ENCODE measurements around the gene RNF144A.

Gene RNF144A

DNA sequence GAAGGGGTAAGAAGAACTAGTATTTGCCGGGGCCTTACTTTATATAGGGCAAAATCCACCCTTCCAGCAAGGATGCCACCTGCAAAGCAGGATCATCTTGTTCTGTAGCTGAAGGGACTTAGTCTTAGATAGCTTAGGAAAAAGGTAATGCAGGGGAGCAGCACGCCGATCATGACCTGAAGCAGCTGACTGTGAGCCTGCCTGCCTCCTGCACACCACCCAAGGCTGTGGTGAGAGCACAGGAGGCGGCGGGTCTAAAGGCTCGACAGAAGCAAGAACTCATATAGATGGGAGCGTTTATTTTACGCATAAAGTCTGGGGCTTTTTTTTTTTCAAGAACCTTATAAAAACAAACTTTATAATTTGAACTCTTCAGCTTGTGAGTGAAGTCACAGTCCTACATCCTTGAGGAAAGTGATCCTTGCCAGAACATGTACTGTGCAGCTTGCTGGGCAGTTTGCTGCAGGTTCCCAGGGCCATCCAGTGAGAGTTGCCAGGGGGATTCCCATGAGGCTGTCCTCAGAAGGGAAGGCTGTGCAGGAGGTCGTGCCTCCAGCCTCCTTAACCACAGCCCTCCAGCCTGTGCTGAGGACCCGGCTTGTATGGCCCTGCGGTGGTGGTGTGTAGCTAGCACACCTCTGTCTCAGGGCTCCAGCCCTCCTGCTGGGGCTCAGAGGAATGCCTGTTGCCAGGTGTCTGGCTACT, 92.1 kb downstream of the RNF144A start:
- DNase-seq = no peak

DNA sequence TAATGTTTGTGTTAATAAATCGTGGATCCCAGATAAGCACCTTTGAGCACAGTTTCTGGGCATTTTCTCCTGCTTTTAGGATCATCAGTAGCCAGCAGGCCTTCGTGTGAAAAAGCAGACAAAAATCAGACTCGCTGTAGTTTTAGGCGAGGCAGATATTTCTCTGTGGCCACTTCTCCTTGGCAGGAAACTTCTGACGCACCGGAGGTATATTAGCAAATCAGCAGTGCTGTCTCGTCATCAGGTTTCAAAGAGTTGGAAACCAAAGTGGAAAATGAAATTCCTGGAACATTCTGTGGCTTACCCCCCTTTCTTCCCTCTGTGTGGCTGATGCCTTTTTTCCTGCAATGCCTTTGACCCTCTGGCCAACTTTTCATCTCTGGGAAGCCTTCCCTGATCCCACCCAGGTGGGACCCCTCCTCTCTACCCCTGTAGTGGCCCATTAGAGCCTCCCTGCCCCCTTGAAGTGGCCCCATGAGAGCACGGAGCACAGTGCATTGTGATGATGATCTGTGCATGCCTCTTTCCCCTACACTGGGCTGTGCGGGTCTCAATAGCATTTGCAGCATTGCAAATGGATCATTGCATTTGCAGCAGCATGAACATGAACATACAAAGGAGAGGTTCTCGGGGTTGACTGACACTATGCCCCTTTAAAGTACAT, 93.3 kb downstream of the RNF144A start:
- DNase-seq = no peak

DNA sequence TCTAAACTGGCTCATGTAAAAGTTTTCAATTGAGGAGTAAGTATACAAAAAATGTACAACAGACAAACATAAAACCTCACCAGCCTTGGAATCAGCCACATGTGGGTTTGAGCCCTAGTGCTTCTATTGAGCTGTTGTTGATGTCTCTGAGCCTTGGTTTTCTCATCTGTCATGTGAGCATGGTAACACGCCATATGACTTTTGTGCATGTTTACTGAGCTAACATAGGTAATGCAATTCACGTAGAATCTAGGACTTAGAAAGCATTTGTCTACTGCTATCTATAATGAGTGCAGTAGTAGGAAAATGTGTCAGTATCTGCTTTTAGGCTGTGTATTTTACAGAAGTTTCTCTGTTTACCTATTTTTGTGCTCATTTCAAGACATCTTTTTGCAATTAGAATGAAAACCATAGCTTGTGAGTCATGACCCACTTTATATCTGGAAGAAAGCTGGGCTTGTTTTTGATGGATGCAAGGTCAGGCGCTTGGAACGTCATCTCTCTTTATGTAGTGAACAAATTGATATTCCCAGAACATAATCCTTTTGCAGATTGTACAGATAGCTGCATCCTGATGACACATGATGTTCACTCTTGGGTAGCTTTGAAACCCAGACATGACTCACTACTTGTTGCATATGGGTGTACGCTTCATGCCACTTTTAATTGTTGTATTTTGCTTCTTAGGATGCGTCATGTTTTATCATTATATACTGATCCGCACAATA, 94.3 kb downstream of the RNF144A start:
- no peak for DNase-seq

DNA sequence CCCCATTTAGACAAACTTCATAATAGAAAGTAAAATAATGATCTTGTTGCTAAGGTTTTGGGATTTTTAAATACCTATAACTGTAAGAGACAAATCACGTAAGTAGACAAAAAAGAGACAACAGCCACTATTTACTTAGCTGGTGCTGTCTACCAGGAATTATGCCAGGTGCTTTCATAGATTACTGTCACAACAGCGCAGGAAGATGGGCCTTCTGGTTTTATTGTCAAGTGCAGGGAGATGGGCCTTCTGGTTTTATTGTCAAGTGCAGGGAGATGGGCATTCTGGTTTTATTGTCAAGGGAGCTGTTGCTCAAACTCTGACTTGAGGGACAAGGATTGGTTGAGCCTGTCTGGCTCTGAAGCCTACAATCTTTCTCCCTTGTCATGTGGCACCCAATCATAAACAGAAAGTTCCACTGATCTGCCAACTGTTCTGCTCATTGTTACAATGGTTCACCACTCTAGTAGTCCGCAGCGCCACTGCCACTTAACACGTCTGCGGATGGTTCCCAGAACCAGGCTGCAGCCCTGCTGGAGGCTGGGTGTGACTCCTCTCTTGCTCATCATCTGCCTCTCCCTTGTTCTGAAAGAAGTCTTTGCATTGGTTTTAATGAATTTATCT, 95.0 kb downstream of the RNF144A start:
- DNase-seq = no peak

DNA sequence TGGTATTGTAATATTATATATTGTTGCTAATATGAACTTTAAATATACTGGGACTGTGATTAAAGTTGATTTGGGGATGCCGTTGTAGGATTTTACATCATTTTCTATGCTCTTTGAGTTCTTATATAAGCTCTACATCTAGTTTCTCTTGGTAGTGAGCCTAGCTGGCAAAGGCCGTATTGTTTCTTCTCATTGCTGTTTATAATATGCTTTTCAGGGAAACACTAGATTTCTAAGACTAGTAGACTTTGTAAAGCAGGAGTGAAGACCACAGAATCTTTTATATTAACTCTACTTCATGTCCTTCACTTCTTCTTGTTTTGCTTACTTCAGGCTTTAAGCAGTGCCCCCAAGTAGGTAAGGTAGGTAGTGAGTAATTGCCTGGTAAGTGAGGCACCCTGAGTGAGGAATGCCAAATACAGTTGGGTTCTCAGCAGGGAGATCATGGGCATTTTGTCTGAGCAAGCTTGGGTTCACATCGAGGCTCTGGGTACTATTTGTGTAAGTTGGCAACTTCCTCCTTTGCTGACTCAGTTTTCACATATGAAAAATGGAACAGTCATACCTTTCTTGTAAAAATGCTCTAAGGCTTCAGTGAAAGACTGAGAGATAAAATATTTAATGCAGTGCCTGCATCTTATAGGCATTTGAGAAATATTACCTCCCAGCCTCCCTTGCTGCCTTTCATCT, 96.4 kb downstream of the RNF144A start:
- DNase-seq = no peak

DNA sequence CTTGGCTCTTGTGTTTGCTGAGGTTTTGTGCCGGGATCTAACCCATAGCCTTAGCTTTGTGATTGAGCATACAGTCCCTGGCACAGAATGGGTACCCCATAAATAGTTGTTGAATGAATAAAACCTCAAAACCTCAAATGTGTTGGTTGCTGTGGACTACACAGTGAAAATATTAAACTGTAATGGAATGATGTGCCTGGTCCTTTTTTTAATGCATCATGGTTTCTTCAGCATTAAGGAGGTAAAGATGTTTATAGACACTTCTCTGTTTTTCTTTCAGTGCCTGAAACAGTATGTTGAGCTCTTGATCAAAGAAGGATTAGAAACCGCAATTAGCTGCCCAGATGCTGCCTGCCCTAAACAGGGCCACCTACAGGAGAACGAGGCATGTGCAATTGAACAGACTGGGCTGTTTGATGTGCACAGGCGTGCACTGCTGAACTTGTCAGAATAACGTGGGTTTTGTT, 97.0 kb downstream of the RNF144A start:
- no peak for DNase-seq

DNA sequence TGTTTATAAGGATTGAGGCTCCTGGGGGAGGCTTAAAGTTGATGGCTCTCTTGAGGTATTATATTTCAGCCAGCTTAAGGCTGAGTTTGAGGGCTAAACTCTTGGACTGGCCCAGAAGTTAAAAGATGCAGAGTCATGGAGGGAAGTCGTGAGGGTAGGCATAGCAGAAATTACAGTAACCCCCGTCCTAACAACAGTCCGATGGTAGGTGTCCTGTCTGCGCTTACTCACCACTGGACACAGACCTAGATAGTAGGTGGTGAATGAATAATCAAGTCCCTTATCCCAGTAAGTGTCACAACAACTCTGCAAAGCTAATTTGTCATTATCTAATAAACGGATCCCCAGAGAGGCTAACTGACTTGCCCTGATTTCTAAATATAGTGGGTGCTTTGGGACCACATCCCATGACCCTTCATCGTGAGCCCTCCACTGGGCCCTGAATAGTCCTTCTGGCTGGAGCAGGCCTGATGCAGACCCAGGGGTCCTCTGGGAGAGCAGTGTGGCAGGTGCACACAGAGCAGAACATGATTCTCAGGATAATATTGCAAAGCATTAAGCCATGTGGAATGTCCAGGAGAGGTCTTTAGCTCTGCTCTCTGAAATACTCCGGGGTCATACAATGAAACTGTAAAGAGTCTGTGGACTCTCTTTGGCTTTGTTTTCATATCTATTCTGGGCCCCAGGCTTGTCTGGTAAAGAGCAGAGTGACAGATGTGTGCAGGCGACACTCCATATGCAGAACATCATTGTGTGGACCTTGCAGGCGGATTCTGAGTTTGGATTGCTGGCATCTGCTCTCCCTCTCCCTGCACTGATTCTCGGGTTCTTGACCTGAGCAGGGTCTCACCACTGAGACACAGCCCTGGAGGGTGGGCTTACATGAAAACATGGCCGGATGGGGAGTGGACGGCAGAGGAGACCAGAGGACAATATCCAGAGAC, 98.1 kb downstream of the RNF144A start:
- DNase-seq = no peak

DNA sequence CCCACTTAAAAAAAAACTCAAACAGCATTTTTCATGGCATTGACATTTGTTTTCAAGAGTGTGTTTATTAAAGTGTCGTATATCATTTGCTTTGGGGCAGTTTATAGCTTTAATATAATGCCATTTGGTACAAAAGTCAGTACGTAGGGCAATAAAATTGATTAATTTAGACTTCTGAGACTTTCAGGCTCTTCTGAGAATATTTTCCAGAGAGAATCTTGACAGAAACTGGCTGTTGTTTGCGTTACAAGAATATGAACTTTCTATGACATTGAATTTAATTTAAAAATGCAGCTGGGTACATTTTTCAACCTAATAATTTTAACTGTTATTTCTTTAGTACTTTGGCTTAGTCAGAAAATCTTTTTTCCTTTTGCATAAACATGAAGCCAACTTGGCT, 98.9 kb downstream of the RNF144A start:
- DNase-seq = no peak

DNA sequence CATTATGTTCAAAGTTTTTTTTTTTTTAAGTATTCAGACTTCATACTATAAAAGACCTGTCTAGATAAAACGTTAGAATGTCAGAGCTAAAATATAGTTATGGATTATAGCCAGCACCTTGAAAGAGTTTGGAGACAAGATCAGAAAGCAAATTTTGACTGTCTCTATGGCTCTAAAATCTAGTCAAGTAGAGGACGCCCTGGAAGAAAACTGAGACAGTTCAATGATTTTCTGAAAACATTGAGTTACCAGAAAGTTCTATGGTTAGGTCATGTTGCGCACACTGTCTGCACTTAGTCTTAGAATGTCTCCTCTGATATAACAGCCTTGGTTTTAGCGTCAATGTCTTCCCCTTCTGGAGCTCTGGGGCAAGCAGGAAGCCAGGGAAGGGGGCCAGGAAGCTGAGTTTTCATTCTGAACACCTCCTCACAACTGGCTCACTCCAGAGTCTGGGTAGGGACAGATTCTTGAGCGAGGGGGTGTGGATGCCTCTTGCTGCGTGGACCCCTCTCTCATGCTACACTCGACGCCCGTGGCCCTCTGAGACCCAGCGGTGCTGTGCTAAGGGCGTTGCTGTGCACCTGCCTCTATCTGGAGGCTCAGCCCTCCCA, 99.5 kb downstream of the RNF144A start:
- DNase-seq = no peak

DNA sequence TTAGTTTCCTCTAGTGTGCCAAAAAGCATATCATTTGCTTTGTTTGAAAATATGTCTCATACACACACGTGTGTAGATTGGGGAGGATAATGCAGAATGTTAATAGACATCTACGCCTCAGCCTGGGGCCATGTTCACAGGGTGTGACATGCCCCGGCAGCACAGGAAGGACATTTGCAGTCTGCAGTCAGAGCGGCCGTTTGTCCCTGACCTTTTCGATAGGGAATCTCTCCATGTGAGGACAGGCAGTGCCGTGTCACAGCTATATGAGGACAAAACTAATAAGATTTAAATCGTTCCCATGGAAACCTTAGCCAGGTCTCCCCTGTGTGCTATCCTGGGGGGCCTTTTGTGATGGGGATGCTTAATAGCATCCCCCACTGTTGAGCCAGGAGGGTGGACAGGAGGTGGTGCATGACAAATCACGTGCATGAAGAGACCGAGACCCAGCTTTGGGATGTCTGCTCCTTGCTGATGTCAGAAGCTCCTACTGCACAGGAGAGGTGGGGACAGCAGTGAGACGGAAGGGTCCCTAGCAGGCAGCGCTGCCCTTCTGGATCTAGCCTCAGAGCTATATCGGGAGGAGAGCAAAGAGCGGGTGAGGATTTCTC, 100.6 kb downstream of the RNF144A start:
- DNase-seq = no peak

DNA sequence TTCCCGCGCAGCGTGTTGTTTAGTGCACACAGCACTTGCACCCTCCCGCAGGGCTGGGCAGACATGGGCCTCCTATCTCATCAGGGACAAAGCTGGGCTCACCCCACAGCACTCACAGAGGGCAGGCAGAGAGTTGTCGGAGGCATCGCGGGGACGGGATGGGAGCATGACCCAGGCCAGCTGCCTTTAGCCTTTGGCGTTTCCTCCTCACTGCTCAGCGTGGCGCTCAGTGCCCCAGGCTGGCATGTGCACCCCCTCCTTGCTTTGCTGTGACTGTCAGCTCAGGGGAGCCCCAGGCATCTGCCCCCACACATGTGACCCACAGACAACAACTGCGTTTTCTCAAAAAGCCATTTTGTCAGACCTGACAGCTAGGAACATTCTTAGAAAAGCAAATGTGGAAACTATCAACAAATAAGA, 101.1 kb downstream of the RNF144A start:
- no peak for DNase-seq

DNA sequence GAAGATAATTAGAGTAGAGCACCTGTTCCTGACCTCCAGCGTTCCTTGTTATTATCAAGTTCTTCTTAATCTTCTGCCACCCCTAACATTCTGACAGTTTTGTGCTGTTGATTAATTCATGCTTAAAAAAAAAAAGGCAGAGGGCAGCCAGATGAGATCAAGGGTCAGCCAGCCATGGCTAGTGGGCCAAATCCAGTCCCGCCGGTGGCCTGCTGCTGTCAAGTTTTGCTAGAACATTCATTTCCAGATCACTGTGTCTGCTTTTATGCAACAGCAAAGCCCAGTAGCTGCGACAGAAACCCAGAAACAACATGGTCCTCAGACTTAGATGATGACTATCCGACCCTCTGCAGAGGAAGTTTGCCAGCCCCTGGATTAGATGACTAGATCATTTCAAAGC, 101.6 kb downstream of the RNF144A start:
- DNase-seq = no peak

DNA sequence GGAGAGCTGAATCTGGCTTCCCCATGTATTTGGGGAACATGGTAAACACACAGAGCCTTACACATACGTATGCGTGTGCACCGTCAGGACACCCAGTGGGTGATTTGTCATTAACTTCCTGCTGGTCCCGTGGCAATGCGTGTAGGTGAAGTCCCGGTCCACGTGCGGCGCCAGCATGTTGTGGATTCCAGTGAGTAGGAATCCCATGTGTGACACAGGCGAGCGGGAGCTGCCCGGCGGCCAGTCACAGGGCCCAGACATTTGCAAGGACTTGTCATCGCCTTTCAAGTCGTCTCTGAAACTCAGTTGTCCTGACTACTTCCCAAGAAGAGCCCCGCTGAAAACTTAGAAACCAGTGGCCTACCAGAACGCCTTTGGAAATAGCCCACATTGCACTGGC, 102.0 kb downstream of the RNF144A start:
- no peak for DNase-seq

DNA sequence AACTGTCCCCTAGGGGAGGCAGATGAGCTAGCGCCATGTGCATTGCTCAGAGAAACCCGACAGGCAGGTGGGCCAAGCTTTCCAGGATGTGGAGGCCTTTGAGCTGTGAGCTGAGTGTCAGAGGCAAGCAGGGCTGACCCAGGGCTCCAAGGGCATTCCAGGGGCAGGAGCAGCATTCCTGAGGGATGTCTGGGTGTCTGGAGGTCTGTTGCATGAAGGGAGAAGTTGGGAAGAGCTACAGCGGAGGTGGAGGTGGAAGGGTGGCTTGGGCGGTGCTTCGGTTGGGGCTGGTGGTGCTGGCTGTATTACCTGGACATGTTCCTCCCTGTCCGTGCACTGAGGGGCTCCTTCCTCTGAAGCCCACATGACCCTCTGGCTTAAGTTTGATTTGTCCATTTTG, 102.8 kb downstream of the RNF144A start:
- DNase-seq = no peak

DNA sequence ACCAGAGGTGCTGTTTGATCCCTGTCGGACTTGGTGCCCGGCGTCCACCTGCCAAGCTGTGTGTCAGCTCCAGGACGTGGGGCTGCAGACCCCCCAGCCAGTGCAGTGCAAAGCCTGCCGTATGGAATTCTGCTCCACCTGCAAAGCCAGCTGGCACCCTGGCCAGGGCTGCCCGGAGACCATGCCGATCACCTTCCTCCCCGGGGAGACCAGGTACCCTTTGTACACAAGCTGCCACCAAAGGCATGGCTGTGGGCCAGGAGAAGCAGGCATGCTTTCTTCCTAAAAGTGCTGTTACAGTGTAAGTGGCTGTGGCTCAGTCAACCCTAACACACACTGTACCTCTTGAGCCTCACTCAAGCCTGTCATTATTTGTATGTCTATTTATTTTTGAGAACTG, 103.3 kb downstream of the RNF144A start:
- no peak for DNase-seq

DNA sequence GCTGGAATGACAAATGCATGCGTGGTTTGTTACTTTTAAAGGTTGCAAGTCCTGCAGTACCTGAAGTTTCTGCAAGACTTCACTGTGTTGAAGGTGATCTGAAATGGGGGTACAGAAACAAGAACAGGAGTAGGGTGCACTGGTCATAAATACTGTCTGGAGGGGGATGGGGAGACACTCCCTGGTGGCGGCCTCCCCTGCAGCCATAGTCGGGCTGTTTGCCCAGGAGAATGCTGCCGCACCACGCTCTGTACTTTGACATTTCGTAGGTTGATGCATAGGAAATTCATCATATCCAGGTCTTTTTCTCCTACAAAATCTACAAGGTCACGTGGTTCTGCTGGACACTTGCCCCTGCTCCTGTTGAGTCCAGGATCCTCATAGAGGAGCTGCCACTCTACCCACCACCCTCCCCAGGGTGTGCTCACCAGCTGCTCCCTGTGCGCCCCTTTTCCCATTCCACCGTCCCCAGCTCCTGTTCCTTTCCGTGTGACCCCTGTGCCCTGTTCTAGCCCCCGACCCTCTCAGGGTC, 103.8 kb downstream of the RNF144A start:
- DNase-seq = no peak

DNA sequence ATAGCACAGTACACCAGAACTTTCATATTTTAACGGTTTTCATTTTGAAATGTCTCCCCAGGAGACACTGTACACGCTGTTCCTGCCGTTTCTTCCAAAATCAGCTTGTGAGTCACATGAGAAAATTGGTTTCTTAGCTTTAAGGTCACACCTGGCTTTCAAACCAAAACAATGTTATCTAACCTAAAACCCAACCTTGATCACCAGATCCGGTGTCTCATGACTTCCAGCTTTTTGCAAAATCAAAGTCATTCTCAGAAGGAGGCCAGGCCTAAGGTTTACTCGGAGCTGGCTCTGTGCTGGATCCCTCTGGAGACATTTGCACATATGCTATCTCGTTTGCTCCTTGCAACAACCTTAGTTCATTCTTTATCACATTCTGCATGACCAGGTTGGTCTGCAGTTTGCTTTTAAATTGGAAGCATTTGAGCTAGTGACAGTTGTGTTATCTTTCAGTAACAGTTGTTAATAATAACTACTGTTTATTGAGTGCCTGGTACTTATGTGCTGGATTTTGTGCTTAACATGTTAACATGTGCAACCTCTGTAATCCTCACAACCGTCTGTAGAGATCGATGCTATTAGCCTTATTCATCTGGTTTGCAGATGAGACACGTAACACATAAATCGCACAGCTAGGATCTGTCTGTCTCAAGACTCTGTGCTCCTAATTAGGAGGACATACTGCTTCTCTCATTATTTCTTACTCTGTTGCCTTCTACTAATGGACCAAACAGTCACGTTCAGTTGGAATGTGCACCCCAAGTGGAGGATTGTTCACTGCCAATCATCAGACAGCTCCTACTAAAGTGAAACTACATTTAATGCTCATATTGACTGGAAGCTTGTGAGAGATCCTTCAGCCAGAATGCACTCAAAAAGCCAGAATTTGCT, 105.5 kb downstream of the RNF144A start:
- no peak for DNase-seq

DNA sequence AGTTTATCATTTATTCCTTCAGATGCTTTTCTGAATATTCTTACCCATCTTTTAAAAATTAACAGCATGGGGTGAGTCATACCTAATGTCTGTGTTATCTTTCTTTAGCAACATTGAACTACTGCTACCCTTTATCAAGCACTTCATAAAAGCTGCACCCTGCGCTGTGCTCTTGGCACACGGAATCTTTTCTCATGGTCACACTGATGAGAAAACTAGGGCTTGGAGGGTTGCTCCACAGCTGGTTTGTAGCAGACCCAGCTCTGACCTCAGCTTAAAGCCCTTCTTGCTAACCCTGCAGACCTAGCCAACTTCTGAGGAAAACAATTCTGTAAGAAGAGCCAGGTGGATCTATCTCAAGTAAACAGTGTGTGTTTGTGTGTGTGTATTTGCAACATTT, 106.3 kb downstream of the RNF144A start:
- DNase-seq = no peak

DNA sequence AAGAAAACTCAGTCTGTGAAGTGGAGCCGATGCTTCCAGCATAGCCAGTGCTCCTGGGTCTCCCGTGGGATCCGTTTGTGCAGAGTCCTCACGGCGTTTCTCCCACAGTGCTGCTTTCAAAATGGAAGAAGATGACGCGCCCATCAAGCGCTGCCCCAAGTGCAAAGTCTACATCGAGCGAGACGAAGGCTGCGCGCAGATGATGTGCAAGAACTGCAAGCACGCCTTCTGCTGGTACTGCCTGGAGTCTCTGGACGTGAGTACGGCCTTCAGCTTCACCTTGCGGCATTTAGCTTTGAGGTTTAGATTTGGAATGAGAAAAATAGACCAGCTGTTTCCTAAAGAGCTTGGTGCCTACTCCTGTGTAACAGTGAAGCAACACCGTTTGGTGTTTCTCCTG, 107.0 kb downstream of the RNF144A start:
- no peak for DNase-seq

DNA sequence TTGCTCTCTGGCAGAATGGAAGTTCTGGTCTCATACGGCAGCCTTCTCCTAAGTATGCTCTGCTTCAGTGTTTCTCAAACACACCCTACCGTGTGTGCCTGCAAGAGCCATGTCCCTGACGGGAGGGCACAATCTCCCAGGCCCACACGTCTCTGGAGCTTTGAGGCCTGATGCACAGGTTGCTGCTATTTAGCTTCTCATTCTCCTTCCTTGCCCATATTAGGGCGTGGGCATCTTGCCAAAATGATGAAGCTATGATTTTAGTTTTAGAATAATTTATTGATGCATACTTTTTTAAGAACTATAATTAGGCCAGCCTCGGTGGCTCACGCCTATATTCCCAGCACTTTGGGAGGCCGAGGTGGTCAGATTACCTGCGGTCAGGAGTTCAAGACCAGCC, 107.9 kb downstream of the RNF144A start:
- DNase-seq = no peak

All from activated T-cell treated with anti-CD3 and anti-CD28 coated beads, Interleukin-2, amount 50 U/mL, for 1 hour (primary cell).